ENCODE measurements around the gene CDK8. TPM values are rescaled to one million over a fixed set of nuclear protein-coding genes. Genes with fewer than 3 reads are reported as not detected.

Gene CDK8
- total RNA-seq, 2 donors from 2014 or later = 29.4 to 33.1 TPM

GRCh38 chr13:26344980-26345379, 91.1 kb downstream of the CDK8 start:
- TF ChIP-seq CTCF (conservative IDR thresholded peaks at IDR 0.05) = no peak
- Histone ChIP-seq H3K9me3 (ENCODE audit: control insufficient read depth, low read length) (no peaks in the 10 kb centered on the region), H3K36me3 (ENCODE audit: control insufficient read depth, insufficient read depth, low read length) (peaks cover 29% of the 10 kb centered on the region), H3K27me3 (ENCODE audit: control insufficient read depth, insufficient read depth, low read length, poor library complexity, severe bottlenecking) (no peaks in the 10 kb centered on the region), H3K27ac (ENCODE audit: low read depth, low read length) (no peak overlapping the region), H3K9ac (ENCODE audit: extremely low read depth, low read length, poor library complexity, severe bottlenecking) (no peak overlapping the region), H3K4me3 (ENCODE audit: low read length) (no peak overlapping the region), H3K4me1 (ENCODE audit: control insufficient read depth, insufficient read depth, low read length) (no peaks in the 10 kb centered on the region)
- peaks cover 10% of the 10 kb centered on the region for H3K4me1 Mint-ChIP-seq
- H3K27me3 Mint-ChIP-seq (ENCODE audit: insufficient read depth) = no peaks in the 10 kb centered on the region
- DNase-seq = no peak
- no peak overlapping the region for H3K27ac Mint-ChIP-seq
- 100% methylated on average over 1 of the region's 4 CpGs; no CpG with 5 or more reads in 1 of the 2 experiments for WGBS, 2 experiments (ENCODE audit: insufficient coverage in 1 of 2, insufficient read length in 1 of 2)
- H3K4me3 Mint-ChIP-seq = no peak overlapping the region
- peaks cover 20% of the 10 kb centered on the region for H3K36me3 Mint-ChIP-seq (ENCODE audit: low read depth)
- no peaks in the 10 kb centered on the region for H3K9me3 Mint-ChIP-seq

GRCh38 chr13:26348966-26349365, 95.0 kb downstream of the CDK8 start:
- no peaks in the 10 kb centered on the region for H3K27me3 Mint-ChIP-seq (ENCODE audit: insufficient read depth)
- Histone ChIP-seq H3K27ac (ENCODE audit: low read depth, low read length) (no peak overlapping the region), H3K9ac (ENCODE audit: extremely low read depth, low read length, poor library complexity, severe bottlenecking) (no peak overlapping the region), H3K27me3 (ENCODE audit: control insufficient read depth, insufficient read depth, low read length, poor library complexity, severe bottlenecking) (no peaks in the 10 kb centered on the region), H3K4me3 (ENCODE audit: low read length) (no peak overlapping the region), H3K4me1 (ENCODE audit: control insufficient read depth, insufficient read depth, low read length) (no peaks in the 10 kb centered on the region), H3K36me3 (ENCODE audit: control insufficient read depth, insufficient read depth, low read length) (peaks cover 39% of the 10 kb centered on the region), H3K9me3 (ENCODE audit: control insufficient read depth, low read length) (no peaks in the 10 kb centered on the region)
- TF ChIP-seq CTCF (conservative IDR thresholded peaks at IDR 0.05) = no peak
- 74 to 100% methylated on average over 1 to 2 of the region's 3 CpGs for WGBS, 2 experiments (ENCODE audit: insufficient coverage in 1 of 2, insufficient read length in 1 of 2)
- DNase-seq = no peak
- no peak overlapping the region for H3K27ac Mint-ChIP-seq
- no peak overlapping the region for H3K4me3 Mint-ChIP-seq
- H3K36me3 Mint-ChIP-seq (ENCODE audit: low read depth) = peaks cover 23% of the 10 kb centered on the region
- H3K9me3 Mint-ChIP-seq = no peaks in the 10 kb centered on the region
- peaks cover 4% of the 10 kb centered on the region for H3K4me1 Mint-ChIP-seq

- Histone ChIP-seq H3K4me3 (ENCODE audit: low read length) (no peak overlapping the region), H3K27me3 (ENCODE audit: control insufficient read depth, insufficient read depth, low read length, poor library complexity, severe bottlenecking) (no peaks in the 10 kb centered on the region), H3K36me3 (ENCODE audit: control insufficient read depth, insufficient read depth, low read length) (peaks cover 11% of the 10 kb centered on the region), H3K27ac (ENCODE audit: low read depth, low read length) (no peak overlapping the region), H3K9ac (ENCODE audit: extremely low read depth, low read length, poor library complexity, severe bottlenecking) (no peak overlapping the region), H3K4me1 (ENCODE audit: control insufficient read depth, insufficient read depth, low read length) (no peaks in the 10 kb centered on the region), H3K9me3 (ENCODE audit: control insufficient read depth, low read length) (no peaks in the 10 kb centered on the region)
- Mint-ChIP-seq H3K4me1 (no peaks in the 10 kb centered on the region), H3K36me3 (ENCODE audit: low read depth) (peaks cover 25% of the 10 kb centered on the region), H3K27ac (no peak overlapping the region), H3K27me3 (ENCODE audit: insufficient read depth) (no peaks in the 10 kb centered on the region), H3K9me3 (no peaks in the 10 kb centered on the region), H3K4me3 (no peak overlapping the region)
- TF ChIP-seq CTCF (conservative IDR thresholded peaks at IDR 0.05) = no peak
- DNase-seq = no peak
- WGBS, 2 experiments (ENCODE audit: insufficient coverage in 1 of 2, insufficient read length in 1 of 2) = 84 to 98% methylated on average over 2 of the region's 2 CpGs
Measured at GRCh38 chr13:26362261-26362660, 108.3 kb downstream of the CDK8 start.

Data from endodermal cell (in vitro differentiated cells).